Right lobe of liver (tissue), 6 donors: ENCODE results near the gene HUS1. TPM values are rescaled to one million over a fixed set of nuclear protein-coding genes. Genes with fewer than 3 reads are reported as not detected.

ENCODE experiments used
- ATAC-seq, 4 donors: fragments of 200-7000 bp; cut with Tn5 transposase; one replicate each; pipeline ENCODE4 v1.9.1; 2020; ENCODE audit warnings: mild to moderate bottlenecking in 4 of 4, moderate library complexity in 4 of 4
- DNase-seq, 3 donors: peaks; one replicate each; pipeline ENCODE4 v3.0.0-alpha.2; 2020
- H3K27ac ChIP-seq, 3 donors: fragments of 200-600 bp; one replicate each; pipeline ENCODE4 v1.8.0; 2022
- H3K27me3 ChIP-seq, 2 donors: fragments of 200-600 bp; one replicate each; pipeline ENCODE4 v1.8.0; 2022
- H3K36me3 ChIP-seq, 4 donors: fragments of 200-600 bp; sonication (generic) in 1 of 4; one replicate each; pipeline versions ENCODE4 v1.5.1 to v1.8.0; 2017 to 2022; ENCODE audit warnings: control low read depth in 1 of 4
- H3K4me1 ChIP-seq, 4 donors: fragments of 200-600 bp; sonication (generic) in 1 of 4; one replicate each; pipeline versions ENCODE4 v1.5.1 to v1.8.0; 2017 to 2022; ENCODE audit warnings: control low read depth in 1 of 4
- H3K4me3 ChIP-seq, 3 donors: fragments of 200-600 bp; one replicate each; pipeline ENCODE4 v1.8.0; 2022
- H3K9me3 ChIP-seq, 4 donors: fragments of 200-600 bp; sonication (generic) in 1 of 4; one replicate each; pipeline versions ENCODE4 v1.5.1 to v1.8.0; 2017 to 2022; ENCODE audit warnings: control low read depth in 1 of 4
- POLR2A ChIP-seq: fragments of 450-650 bp; IDR thresholded peaks from one replicate; pipeline ENCODE4 v1.6.1; 2017; ENCODE audit warnings: antibody characterized with exemption, mild to moderate bottlenecking
- WGBS: methylation state at CpG from one replicate; pipeline ENCODE4 v1.1.6; 2018; ENCODE audit warnings: low coverage, low lambda C conversion rate; ENCODE audit not compliant: insufficient coverage; ENCODE audit errors: missing lambda C conversion rate; 5-methylcytosine and 5-hydroxymethylcytosine counted together
- intact Hi-C, 2 donors: fragments of 100-400 bp; cut with DNase I; formaldehyde crosslinking; loops; one replicate each; pipeline versions ENCODE4 v1.11.2 to v1.14.1; 2022
- total RNA-seq, 6 experiments: library from RNA; depleted of rRNA in 2 of 6; stranded (reverse); fragments of >200 nt in 2 of 6; fragmentation: NEBNext Ultra II Directional in 3 of 6; extraction: Animal tissue kit (Norgen Biotek cat#: 25700) in 3 of 6; gene quantifications; one replicate each; pipeline versions ENCODE4 v1.1.0 to v1.2.4, GENCODE V29; 2016 to 2023
- TF ChIP-seq, protein P1 (sequence below), 4 donors: fragments of 200-600 bp in 3 of 4; fragments of 450-650 bp in 1 of 4; IDR thresholded peaks; one replicate each; pipeline versions ENCODE4 v1.5.1 to v1.8.0; 2016 to 2022; ENCODE audit warnings: antibody characterized with exemption in 4 of 4, mild to moderate bottlenecking in 2 of 4
- donor health status: DM: no; HTN: yes; CAD: no.
- donor health status: DM: no; HTN: no; CAD: no.
- donor health status: DM: no; HTN: no; CAD: no.
- donor health status: DM: no; HTN: yes; CAD: no.
- donor health status: DM: no; HTN: yes; CAD: no.

Gene HUS1
- total RNA-seq, 6 experiments from 2014 or later = 16.1 to 40.5 (median 25.5) TPM

DNA sequence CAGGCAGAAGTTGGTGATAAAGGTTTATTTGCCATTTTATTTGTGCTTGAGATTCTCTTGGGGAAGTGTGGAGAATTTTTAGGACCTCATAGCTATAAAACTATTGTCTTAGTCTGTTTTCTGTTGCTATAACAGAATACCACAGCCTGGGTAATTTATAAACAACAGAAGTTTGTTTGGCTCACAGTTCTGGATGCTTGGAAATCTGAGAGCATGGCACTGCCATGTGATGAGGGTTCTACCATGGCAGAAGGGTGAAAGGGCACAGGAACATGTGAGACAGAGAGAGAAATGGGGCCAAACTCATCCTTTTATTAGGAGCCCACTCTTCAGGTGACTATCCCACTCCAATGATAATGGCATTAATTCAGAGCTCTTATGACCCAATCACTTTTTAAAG lies 37.2 kb upstream of the HUS1 start:
- Histone ChIP-seq H3K4me3 (no peak overlapping the region), H3K36me3 (no peaks in the 10 kb centered on the region), H3K27me3 (no peaks in the 10 kb centered on the region), H3K9me3 (no peaks in the 10 kb centered on the region), H3K27ac (no peak overlapping the region), H3K4me1 (no peaks in the 10 kb centered on the region)
- no peak for ATAC-seq
- intact Hi-C loops = no loop called here
- no peak for TF ChIP-seq POLR2A
- TF ChIP-seq, protein P1, sequence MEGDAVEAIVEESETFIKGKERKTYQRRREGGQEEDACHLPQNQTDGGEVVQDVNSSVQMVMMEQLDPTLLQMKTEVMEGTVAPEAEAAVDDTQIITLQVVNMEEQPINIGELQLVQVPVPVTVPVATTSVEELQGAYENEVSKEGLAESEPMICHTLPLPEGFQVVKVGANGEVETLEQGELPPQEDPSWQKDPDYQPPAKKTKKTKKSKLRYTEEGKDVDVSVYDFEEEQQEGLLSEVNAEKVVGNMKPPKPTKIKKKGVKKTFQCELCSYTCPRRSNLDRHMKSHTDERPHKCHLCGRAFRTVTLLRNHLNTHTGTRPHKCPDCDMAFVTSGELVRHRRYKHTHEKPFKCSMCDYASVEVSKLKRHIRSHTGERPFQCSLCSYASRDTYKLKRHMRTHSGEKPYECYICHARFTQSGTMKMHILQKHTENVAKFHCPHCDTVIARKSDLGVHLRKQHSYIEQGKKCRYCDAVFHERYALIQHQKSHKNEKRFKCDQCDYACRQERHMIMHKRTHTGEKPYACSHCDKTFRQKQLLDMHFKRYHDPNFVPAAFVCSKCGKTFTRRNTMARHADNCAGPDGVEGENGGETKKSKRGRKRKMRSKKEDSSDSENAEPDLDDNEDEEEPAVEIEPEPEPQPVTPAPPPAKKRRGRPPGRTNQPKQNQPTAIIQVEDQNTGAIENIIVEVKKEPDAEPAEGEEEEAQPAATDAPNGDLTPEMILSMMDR (IDR thresholded peaks at IDR 0.05) = no peak
- no peak for DNase-seq

DNA sequence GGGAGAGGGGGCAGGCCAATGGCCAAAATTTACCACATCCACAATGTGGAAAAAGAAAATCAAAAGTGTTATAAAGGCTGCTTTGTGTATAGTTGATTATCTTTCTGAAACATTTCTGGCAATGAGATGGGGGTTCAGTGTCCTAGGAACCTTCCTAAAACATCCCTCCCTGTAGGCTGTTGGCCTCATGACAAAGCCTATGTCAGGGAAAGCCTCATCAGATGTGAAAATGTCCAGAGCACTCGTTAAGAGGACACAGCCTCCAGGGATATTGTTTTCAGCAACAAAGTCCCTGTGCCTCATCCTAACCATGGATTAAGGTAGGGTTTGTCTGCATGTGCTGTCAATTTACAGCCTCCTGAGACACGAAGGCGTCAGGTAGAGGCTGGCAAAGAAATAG lies 32.5 kb upstream of the HUS1 start:
- ATAC-seq = no peak
- Histone ChIP-seq H3K9me3 (no peaks in the 10 kb centered on the region), H3K27me3 (no peaks in the 10 kb centered on the region), H3K36me3 (no peaks in the 10 kb centered on the region), H3K27ac (no peak overlapping the region), H3K4me3 (no peak overlapping the region), H3K4me1 (no peaks in the 10 kb centered on the region)
- no peak for DNase-seq
- intact Hi-C loops = no loop called here
- WGBS = 46% methylated on average over 3 of the region's 3 CpGs
- TF ChIP-seq, protein P1 (IDR thresholded peaks at IDR 0.05) = no peak
- no peak for TF ChIP-seq POLR2A

DNA sequence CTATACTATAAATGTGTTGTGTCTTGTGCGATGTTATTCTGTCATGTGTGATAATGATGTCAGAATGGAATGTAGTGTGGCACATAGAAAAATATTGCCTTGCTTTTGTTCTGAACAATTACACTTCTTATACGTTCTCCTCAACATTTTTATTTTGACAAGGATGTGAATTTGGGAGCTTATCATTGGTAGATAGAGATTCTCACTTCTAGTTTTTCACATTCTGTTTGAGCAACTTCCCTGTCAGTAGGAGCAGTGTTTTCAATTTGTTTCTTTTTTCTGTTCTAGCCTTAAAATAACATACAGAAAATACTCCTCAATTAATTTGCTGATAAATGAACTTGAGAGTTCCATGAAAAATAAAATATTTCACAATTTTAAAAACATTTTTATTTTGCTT lies 31.9 kb upstream of the HUS1 start:
- no peaks in the 10 kb centered on the region for H3K36me3 ChIP-seq
- no peak for DNase-seq
- H3K9me3 ChIP-seq = no peaks in the 10 kb centered on the region
- H3K27me3 ChIP-seq = no peaks in the 10 kb centered on the region
- no peak for TF ChIP-seq POLR2A
- TF ChIP-seq, protein P1 (IDR thresholded peaks at IDR 0.05) = no peak
- no peak overlapping the region for H3K27ac ChIP-seq
- no peak overlapping the region for H3K4me3 ChIP-seq
- intact Hi-C loops = no loop called here
- no peak for ATAC-seq
- WGBS = 40% methylated on average over 2 of the region's 2 CpGs
- no peaks in the 10 kb centered on the region for H3K4me1 ChIP-seq

DNA sequence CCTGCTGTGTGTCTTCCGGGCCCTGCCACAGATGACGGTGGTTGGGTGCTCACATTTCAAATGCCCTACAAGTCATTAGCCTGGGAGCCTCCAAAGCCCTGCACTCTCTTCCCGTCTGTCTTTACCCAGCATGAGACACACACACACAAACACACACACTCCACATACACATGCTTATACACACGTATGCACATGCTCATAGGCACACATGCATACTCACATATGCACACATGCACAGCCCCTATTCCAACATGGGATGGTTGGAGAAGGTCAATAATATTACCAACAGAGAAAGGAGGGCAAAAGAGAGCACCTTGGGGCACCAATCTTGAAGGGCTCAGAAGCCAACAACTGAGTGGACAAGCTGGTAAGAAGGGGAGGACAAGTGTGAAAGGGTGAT lies 30.5 kb upstream of the HUS1 start:
- Histone ChIP-seq H3K27me3 (no peaks in the 10 kb centered on the region), H3K36me3 (no peaks in the 10 kb centered on the region), H3K4me1 (no peaks in the 10 kb centered on the region), H3K9me3 (no peaks in the 10 kb centered on the region), H3K27ac (no peak overlapping the region), H3K4me3 (no peak overlapping the region)
- TF ChIP-seq POLR2A = no peak
- TF ChIP-seq, protein P1 (IDR thresholded peaks at IDR 0.05) = no peak
- intact Hi-C loops = loop anchor here in 1 of 2 donors (10.0 kb wide), 1 partner anchor 95 kb away; no protein-coding TSS in a partner anchor
- WGBS = 69% methylated on average over 2 of the region's 4 CpGs
- DNase-seq = no peak
- no peak for ATAC-seq

DNA sequence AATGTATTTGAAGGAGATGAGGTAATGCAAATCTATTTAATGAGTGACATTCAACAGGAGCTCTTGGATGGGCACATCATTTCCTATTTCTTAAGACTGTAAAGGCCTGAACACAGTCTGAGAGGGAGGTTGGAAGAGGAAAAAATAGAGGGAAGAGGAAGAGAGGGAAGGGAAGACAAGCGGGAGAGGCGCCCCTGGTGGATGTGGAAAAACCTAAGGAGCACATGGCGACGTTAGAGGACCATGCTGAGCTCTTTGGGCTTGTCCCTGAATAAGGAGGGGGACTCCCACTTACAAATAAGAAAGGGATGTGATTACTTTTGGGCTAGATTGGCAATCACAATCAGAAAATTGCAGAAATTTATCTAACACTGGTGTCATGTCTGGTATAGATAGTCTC lies 29.8 kb upstream of the HUS1 start:
- H3K27me3 ChIP-seq = no peaks in the 10 kb centered on the region
- no peak overlapping the region for H3K27ac ChIP-seq
- no peak for ATAC-seq
- H3K4me1 ChIP-seq = no peaks in the 10 kb centered on the region
- intact Hi-C loops = loop anchor here in 1 of 2 donors (10.0 kb wide), 1 partner anchor 96 kb away; no protein-coding TSS in a partner anchor
- H3K36me3 ChIP-seq = no peaks in the 10 kb centered on the region
- no peak for DNase-seq
- TF ChIP-seq, protein P1 (IDR thresholded peaks at IDR 0.05) = no peak
- TF ChIP-seq POLR2A = no peak
- no peaks in the 10 kb centered on the region for H3K9me3 ChIP-seq
- no peak overlapping the region for H3K4me3 ChIP-seq
- WGBS = 75% methylated on average over 4 of the region's 4 CpGs
